Stimulated activated CD4-positive, alpha-beta T cell treated with anti-CD3 and anti-CD28 coated beads, Interleukin-12 subunit alpha, Interleukin-12 subunit beta, amount 100 ng/mL, for 48 hours (primary cell): ENCODE data around the gene GTF3C2.
A peak's percentile ranks its signal among the peaks of the same experiment; 100 is the strongest.
"Not testable (repeated sequence)": the region's sequence is repeated elsewhere in the genome, so short reads cannot be mapped to it uniquely, and the experiment has no call there.

Source experiments
- DNase-seq, 3 donors: peaks; one replicate each; pipeline ENCODE4 v3.0.0-alpha.2; 2020; ENCODE audit warnings: low read depth in 2 of 3, low spot score in 1 of 3

Gene GTF3C2

GRCh38 chr2:27303093-27304025 is 53.2 kb downstream of the GTF3C2 start:
- peak in 1 of 3 donors; percentile 60 for DNase-seq

- not testable (repeated sequence) for DNase-seq
These were observed 56.0 kb downstream of the GTF3C2 start for GRCh38 chr2:27300606-27301005.

GRCh38 chr2:27298391-27299080 is 58.0 kb downstream of the GTF3C2 start:
- no peak for DNase-seq

DNA sequence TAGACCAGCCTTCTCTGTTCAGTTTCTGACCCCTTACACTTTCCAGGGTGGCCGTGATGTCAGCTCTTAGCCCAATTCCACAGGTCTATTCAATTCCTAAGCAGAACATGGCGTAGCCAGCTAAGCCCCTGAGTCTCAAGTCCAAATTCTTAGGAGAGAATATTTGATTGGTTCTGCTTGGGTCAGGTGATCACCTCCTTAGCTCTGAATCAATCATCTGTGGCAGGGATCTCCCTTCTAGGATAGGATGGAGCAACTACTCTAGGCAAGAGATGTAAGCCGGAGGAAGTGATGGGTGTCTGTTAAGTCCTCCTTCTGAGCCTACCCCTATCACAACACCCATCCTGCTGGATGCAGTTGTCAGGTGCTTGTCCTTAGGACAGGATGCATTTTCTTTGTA is 59.4 kb downstream of the GTF3C2 start:
- DNase-seq = no peak

- DNase-seq = no peak
These were observed 60.1 kb downstream of the GTF3C2 start for GRCh38 chr2:27296481-27296880.

- no peak for DNase-seq
These were observed 61.6 kb downstream of the GTF3C2 start for GRCh38 chr2:27294928-27295327.

GRCh38 chr2:27291865-27292264 is 64.7 kb downstream of the GTF3C2 start:
- no peak for DNase-seq

DNA sequence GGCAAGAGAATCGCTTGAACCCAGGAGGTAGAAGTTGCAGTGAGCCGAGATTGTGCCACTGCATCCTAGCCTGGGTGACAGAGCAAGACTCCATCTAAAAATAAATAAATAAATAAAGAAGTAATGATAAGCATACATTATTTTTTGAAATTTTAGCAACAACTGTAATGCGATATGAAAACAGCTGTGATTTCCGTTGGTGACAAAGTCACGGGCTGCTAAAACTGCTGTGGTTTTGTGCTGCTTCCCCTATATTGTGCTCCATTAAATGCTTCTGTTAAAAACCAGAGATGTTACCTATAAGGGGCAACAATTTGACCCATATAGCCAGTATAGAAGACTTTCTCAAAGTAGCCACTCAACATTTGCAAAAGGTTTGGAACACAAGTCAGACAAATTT is 66.0 kb downstream of the GTF3C2 start:
- DNase-seq = no peak

GRCh38 chr2:27288610-27289009 is 68.0 kb downstream of the GTF3C2 start:
- DNase-seq = no peak

GRCh38 chr2:27285481-27285880 is 71.1 kb downstream of the GTF3C2 start:
- DNase-seq = no peak

DNA sequence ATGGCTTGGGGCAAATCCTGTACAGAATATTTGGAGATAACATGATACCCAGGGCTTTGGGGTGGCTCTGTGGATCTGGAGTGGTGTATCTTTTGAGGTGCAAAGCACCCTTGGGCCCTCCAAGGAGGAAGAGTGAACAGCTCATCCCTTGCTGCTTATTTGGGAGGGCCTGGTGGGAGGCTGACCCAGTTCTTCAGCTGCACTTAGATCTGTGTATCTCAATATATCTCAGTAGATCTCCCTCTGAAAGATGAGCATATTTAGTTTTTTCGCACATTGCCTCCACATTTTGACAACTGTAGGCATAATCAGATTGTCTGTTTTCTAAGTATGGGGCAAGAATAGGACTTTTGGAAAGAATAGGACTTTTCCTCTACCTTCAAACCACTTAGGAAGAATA is 71.6 kb downstream of the GTF3C2 start:
- DNase-seq = no peak

- DNase-seq = no peak
These were observed 73.7 kb downstream of the GTF3C2 start for GRCh38 chr2:27282892-27283291.

- no peak for DNase-seq
These were observed 74.6 kb downstream of the GTF3C2 start, which contains the start of gene TRIM54 for GRCh38 chr2:27281855-27282559. Gene TRIM54, plus strand, starts transcription at chr2:27282429. Its CDS starts 303 bp downstream, at chr2:27282732.

DNA sequence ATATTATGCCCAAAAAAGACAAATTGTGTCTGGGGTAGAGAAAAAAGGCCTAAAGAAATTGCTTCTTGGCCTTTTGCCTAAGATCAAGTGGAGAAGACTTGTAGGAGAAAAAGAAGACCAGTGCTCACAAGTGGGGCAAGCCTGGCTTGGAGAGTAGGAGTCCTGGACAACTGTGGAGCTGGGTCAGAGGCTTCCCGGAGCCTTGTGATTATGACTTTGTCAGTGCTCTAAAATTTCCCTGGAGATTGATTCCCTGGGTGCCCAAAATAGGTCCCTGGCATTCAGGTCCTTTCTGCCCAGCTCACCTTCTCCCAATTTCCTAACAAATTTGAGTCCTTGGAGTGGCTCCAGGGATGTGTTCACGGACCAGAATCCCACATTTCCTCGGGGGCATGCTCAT is 75.1 kb downstream of the GTF3C2 start:
- DNase-seq = no peak

- no peak for DNase-seq
These were observed 75.7 kb downstream of the GTF3C2 start for GRCh38 chr2:27280826-27281225.

- DNase-seq = no peak
These were observed 78.6 kb downstream of the GTF3C2 start for GRCh38 chr2:27278010-27278409.
